HepG2 (cell line): Measurements from ENCODE around the gene TTLL11. TPM values are rescaled to one million over a fixed set of nuclear protein-coding genes. Genes with fewer than 3 reads are reported as not detected.

Source experiments
- ATAC-seq: fragments of 200-7000 bp; cut with Tn5 transposase; 3 replicates; pipeline ENCODE4 v1.9.1; 2020; ENCODE audit warnings: mild to moderate bottlenecking, moderate library complexity
- BruUV-seq: library from RNA; stranded (reverse); fragments of 400-500 nt; replicated peaks from 2 replicates; lab custom pipeline; 2021; lab: Mats Ljungman, UMichigan
- CTCF ChIA-PET: fragments of 300-600 bp; formaldehyde crosslinking; extraction: SDS; loops from one replicate; lab custom pipeline; 2021; ENCODE audit warnings: low total read pairs, inconsistent platforms, low intra/inter-chr PET ratio; lab: Yijun Ruan, JAX
- POLR2A ChIA-PET: fragments of 350-600 bp; sonication (Branson Sonifier 250); formaldehyde crosslinking; loops from one replicate; lab custom pipeline; 2020; ENCODE audit warnings: antibody characterized with exemption, inconsistent platforms; lab: Yijun Ruan, JAX
- DNase-seq: peaks from one replicate; pipeline ENCODE4 v3.0.0-alpha.2; 2015; ENCODE audit warnings: low spot score
- FAIRE-seq: peaks from 3 replicates; lab custom pipeline; 2011; peaks lifted over from hg19 to GRCh38; lab: Jason Lieb, UNC
- H2AFZ ChIP-seq: one replicate; pipeline ENCODE4 v1.6.1; 2011; ENCODE audit warnings: low read length, inconsistent platforms
- H3K27ac ChIP-seq: fragments of 300-600 bp; 3 replicates; pipeline ENCODE4 v1.8.0; 2011; ENCODE audit warnings: mixed run types, mild to moderate bottlenecking, mixed read lengths, low read length, inconsistent platforms; ENCODE audit not compliant: insufficient read depth; ENCODE audit errors: extremely low read length
- H3K27me3 ChIP-seq, 2 experiments: fragments of 200-600 bp in 1 of 2; 2 replicates in 1 of 2; 3 replicates in 1 of 2; pipeline versions ENCODE4 v1.6.0 to v1.8.0; 2011; ENCODE audit warnings: low read length in 2 of 2, mild to moderate bottlenecking in 2 of 2, moderate library complexity in 2 of 2, inconsistent platforms in 1 of 2; ENCODE audit not compliant: insufficient read depth in 2 of 2, control insufficient read depth in 1 of 2
- H3K36me3 ChIP-seq, 2 experiments: fragments of 200-600 bp in 1 of 2; replicated peaks in 1 of 2; 2 replicates in 1 of 2; 3 replicates in 1 of 2; pipeline versions ENCODE4 v1.5.1 to v1.8.0; 2011; ENCODE audit warnings: low read length in 2 of 2, inconsistent platforms in 1 of 2; ENCODE audit not compliant: insufficient read depth in 2 of 2, control insufficient read depth in 1 of 2
- H3K4me1 ChIP-seq: 2 replicates; pipeline ENCODE4 v1.5.1; 2012; ENCODE audit warnings: low read length, inconsistent platforms; ENCODE audit not compliant: insufficient read depth
- H3K4me2 ChIP-seq: 2 replicates; pipeline ENCODE4 v1.6.0; 2011; ENCODE audit warnings: low read depth, low read length, inconsistent platforms
- H3K4me3 ChIP-seq, 3 experiments: fragments of 200-600 bp in 1 of 3; sonication (generic), shearing (Covaris generic) in 1 of 3; replicated peaks in 1 of 3; 2 replicates each; pipeline ENCODE4 v1.5.1; 2011 to 2016; ENCODE audit warnings: low read length in 3 of 3, inconsistent platforms in 2 of 3, low read depth in 2 of 3, mild to moderate bottlenecking in 2 of 3, control low read depth in 1 of 3, mixed read lengths in 1 of 3; ENCODE audit not compliant: insufficient read depth in 1 of 3
- H3K79me2 ChIP-seq: one replicate; pipeline ENCODE4 v1.6.1; 2011; ENCODE audit warnings: low read length, inconsistent platforms; ENCODE audit not compliant: insufficient read depth
- H3K9ac ChIP-seq: 2 replicates; pipeline ENCODE4 v1.6.0; 2011; ENCODE audit warnings: mild to moderate bottlenecking, low read depth, low read length, inconsistent platforms; ENCODE audit not compliant: insufficient read depth
- H3K9me3 ChIP-seq: 2 replicates; pipeline ENCODE4 v1.5.1; 2012; ENCODE audit warnings: mild to moderate bottlenecking, low read length
- H4K20me1 ChIP-seq: 2 replicates; pipeline ENCODE4 v1.6.0; 2011; ENCODE audit warnings: inconsistent platforms, mild to moderate bottlenecking, low read length, moderate library complexity; ENCODE audit not compliant: insufficient read depth
- GFI1 ChIP-seq: sonication (generic); formaldehyde crosslinking; IDR thresholded peaks from 2 replicates; pipeline ENCODE4 v1.5.0; 2020; ENCODE audit warnings: missing genetic modification reagents, mild to moderate bottlenecking, borderline replicate concordance
- NR3C1 ChIP-seq: sonication (generic); formaldehyde crosslinking; IDR thresholded peaks from 2 replicates; pipeline ENCODE4 v1.4.0; 2020; ENCODE audit warnings: missing genetic modification reagents
- RBFOX2 ChIP-seq: fragments of 200-400 bp; formaldehyde crosslinking; IDR thresholded peaks from 2 replicates; pipeline ENCODE4 v1.6.1; 2017; ENCODE audit warnings: low read depth, mild to moderate bottlenecking, low read length
- ZBTB10 ChIP-seq: sonication (generic); formaldehyde crosslinking; IDR thresholded peaks from 2 replicates; pipeline ENCODE4 v1.4.0; 2020; ENCODE audit warnings: missing genetic modification reagents, borderline replicate concordance
- ZNF326 ChIP-seq: sonication (generic); formaldehyde crosslinking; IDR thresholded peaks from 2 replicates; pipeline ENCODE4 v1.4.0; 2020; ENCODE audit warnings: missing genetic modification reagents, borderline replicate concordance
- ZNF547 ChIP-seq: sonication (generic); formaldehyde crosslinking; IDR thresholded peaks from 2 replicates; pipeline ENCODE4 v1.5.1; 2020; ENCODE audit warnings: mild to moderate bottlenecking, missing genetic modification reagents
- ZNF607 ChIP-seq: sonication (generic); formaldehyde crosslinking; IDR thresholded peaks from 2 replicates; pipeline ENCODE4 v1.5.1; 2020; ENCODE audit warnings: missing genetic modification reagents, mild to moderate bottlenecking, borderline replicate concordance
- ZNF75D ChIP-seq: sonication (generic); formaldehyde crosslinking; IDR thresholded peaks from 2 replicates; pipeline ENCODE4 v1.8.1; 2023; ENCODE audit warnings: missing genetic modification reagents, mild to moderate bottlenecking, borderline replicate concordance
- ZSCAN31 ChIP-seq: sonication (generic); formaldehyde crosslinking; IDR thresholded peaks from 2 replicates; pipeline ENCODE4 v1.5.0; 2020; ENCODE audit warnings: low read depth, mild to moderate bottlenecking, missing genetic modification reagents
- WGBS: methylation state at CpG from one replicate; pipeline ENCODE4 v1.1.6; 2017; ENCODE audit warnings: low lambda C conversion rate; 5-methylcytosine and 5-hydroxymethylcytosine counted together
- in situ Hi-C: cut with HindIII; loops from 2 replicates; pipeline ENCODE4 v1.10.0; 2017; ENCODE audit warnings: low pct_unique_long_range_greater_than_20kb; ENCODE audit not compliant: extremely low pct_ligation_motif_present
- intact Hi-C: fragments of 100-400 bp; cut with micrococcal nuclease; formaldehyde crosslinking; loops from one replicate; pipeline ENCODE4 v1.10.0; 2022; ENCODE audit not compliant: unreplicated experiment
- polyA plus RNA-seq, 8 experiments: library from polyadenylated mRNA; depleted of rRNA in 3 of 8; stranded (reverse) in 7 of 8; unstranded in 1 of 8; fragments of >200 nt; fragmentation: Illumina TruSeq in 4 of 8; extraction: Trizol in 4 of 8; gene quantifications; 2 replicates each; pipeline versions ENCODE4 v1.2.1 to v1.2.3, GENCODE V29; 2011 to 2016; ENCODE audit warnings: low read depth in 4 of 8, missing spikeins in 1 of 8, mixed read lengths in 1 of 8; ENCODE audit not compliant: insufficient read depth in 1 of 8
- total RNA-seq, 5 experiments: library from RNA; depleted of rRNA; stranded (reverse); fragments of >200 nt; fragmentation: Illumina TruSeq; extraction: Trizol; gene quantifications; 2 replicates each; pipeline ENCODE4 v1.2.3, GENCODE V29; 2016; ENCODE audit warnings: low read depth in 1 of 5
- TF ChIP-seq, protein P1 (sequence below): sonication (generic); formaldehyde crosslinking; IDR thresholded peaks from 2 replicates; pipeline ENCODE4 v1.4.0; 2020; ENCODE audit warnings: missing genetic modification reagents
- TF ChIP-seq, protein P2 (sequence below): IDR thresholded peaks from 2 replicates; pipeline ENCODE4 v1.4.0; 2020; ENCODE audit warnings: mild to moderate bottlenecking, missing genetic modification reagents

The TTLL11 gene
- total and polyA plus RNA-seq, 2 of the 13 experiments (the other 11 are each of a cell fraction or from before 2014, with no cell fraction given) = 4.5 to 5.2 TPM

DNA sequence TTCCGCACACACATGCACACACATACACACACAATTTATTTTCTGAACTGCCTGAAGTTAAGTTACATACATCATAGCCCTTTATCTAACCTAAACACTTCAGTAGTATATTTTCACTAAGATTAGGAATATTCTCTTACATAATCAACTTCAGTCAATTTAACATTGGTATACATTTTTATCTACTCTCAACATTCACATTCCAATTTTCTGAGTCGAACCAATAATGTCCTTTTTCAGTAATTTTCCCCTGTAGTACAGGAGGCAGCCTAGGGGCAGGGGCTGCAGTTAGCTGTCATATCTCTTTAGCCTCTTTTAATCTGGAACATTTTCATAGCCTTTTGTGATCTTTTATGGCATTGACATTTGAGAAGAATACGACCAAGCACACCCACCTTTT is 291.5 kb downstream of the TTLL11 start:
- H2AFZ ChIP-seq = no peak overlapping the region
- no peak overlapping the region for H3K27ac ChIP-seq
- H3K4me1 ChIP-seq = no peaks in the 10 kb centered on the region
- no peak overlapping the region for H3K4me3 ChIP-seq
- ChIA-PET CTCF (no interaction called here), POLR2A (no interaction called here)
- H4K20me1 ChIP-seq = no peaks in the 10 kb centered on the region
- intact Hi-C loops = no loop called here
- WGBS = 3% methylated on average over 3 of the region's 3 CpGs
- in situ Hi-C loops = no loop called here
- BruUV-seq = no TSS peak
- peaks cover 9% of the 10 kb centered on the region for H3K9me3 ChIP-seq
- TF ChIP-seq GFI1 (CRISPR knock-in tag) (no peak), ZBTB10 (CRISPR knock-in tag) (no peak), NR3C1 (CRISPR knock-in tag) (no peak), RBFOX2 (no peak), ZNF607 (CRISPR knock-in tag) (no peak), ZNF75D (CRISPR knock-in tag) (no peak)
- no peaks in the 10 kb centered on the region for H3K36me3 ChIP-seq
- no peak for DNase-seq
- FAIRE-seq = no peak
- no peak overlapping the region for H3K9ac ChIP-seq
- no peak overlapping the region for H3K4me2 ChIP-seq
- H3K79me2 ChIP-seq = no peaks in the 10 kb centered on the region
- H3K27me3 ChIP-seq = peaks cover 0 to 16% of the 10 kb centered on the region in 2 experiments; a peak in 1 of 5 replicates
- no peak for ATAC-seq

DNA sequence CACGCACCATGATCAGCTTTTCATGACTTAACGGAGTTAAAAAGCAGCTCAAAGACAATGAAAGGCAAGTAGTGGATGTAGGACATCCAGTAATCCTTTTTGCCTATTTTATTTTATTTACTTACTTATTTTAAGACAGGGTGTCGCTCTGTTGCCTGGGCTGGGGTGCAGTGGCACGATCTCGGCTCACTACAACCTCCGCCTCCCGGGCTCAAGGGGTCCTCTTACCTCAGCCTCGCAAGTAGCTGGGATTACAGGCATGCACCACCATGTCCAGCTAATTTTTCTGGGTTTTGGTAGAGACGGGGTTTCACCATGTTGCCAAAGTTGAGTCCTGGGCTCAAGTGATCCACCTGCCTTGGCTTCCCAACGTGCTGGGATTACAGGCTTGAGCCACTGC is 292.7 kb downstream of the TTLL11 start:
- Histone ChIP-seq H4K20me1 (no peaks in the 10 kb centered on the region), H3K36me3 (no peaks in the 10 kb centered on the region), H3K9ac (no peak overlapping the region), H3K27me3 (peaks cover 0 to 16% of the 10 kb centered on the region in 2 experiments; a peak in 1 of 5 replicates), H3K9me3 (peaks cover 9% of the 10 kb centered on the region), H3K79me2 (no peaks in the 10 kb centered on the region), H3K27ac (no peak overlapping the region), H2AFZ (no peak overlapping the region), H3K4me1 (no peaks in the 10 kb centered on the region), H3K4me3 (no peak overlapping the region), H3K4me2 (no peak overlapping the region)
- ATAC-seq (no peak), FAIRE-seq (no peak), DNase-seq (no peak)
- WGBS = 45% methylated on average over 10 of the region's 10 CpGs
- ChIA-PET CTCF (no interaction called here), POLR2A (no interaction called here)
- in situ Hi-C loops = no loop called here
- intact Hi-C loops = no loop called here
- BruUV-seq = no TSS peak
- TF ChIP-seq ZSCAN31 (CRISPR knock-in tag) = no peak
- TF ChIP-seq, protein P1, sequence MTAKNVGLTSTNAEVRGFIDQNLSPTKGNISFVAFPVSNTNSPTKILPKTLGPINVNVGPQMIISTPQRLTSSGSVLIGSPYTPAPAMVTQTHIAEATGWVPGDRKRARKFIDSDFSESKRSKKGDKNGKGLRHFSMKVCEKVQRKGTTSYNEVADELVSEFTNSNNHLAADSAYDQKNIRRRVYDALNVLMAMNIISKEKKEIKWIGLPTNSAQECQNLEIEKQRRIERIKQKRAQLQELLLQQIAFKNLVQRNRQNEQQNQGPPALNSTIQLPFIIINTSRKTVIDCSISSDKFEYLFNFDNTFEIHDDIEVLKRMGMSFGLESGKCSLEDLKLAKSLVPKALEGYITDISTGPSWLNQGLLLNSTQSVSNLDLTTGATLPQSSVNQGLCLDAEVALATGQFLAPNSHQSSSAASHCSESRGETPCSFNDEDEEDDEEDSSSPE (CRISPR knock-in tag) = no peak
- TF ChIP-seq, protein P2, sequence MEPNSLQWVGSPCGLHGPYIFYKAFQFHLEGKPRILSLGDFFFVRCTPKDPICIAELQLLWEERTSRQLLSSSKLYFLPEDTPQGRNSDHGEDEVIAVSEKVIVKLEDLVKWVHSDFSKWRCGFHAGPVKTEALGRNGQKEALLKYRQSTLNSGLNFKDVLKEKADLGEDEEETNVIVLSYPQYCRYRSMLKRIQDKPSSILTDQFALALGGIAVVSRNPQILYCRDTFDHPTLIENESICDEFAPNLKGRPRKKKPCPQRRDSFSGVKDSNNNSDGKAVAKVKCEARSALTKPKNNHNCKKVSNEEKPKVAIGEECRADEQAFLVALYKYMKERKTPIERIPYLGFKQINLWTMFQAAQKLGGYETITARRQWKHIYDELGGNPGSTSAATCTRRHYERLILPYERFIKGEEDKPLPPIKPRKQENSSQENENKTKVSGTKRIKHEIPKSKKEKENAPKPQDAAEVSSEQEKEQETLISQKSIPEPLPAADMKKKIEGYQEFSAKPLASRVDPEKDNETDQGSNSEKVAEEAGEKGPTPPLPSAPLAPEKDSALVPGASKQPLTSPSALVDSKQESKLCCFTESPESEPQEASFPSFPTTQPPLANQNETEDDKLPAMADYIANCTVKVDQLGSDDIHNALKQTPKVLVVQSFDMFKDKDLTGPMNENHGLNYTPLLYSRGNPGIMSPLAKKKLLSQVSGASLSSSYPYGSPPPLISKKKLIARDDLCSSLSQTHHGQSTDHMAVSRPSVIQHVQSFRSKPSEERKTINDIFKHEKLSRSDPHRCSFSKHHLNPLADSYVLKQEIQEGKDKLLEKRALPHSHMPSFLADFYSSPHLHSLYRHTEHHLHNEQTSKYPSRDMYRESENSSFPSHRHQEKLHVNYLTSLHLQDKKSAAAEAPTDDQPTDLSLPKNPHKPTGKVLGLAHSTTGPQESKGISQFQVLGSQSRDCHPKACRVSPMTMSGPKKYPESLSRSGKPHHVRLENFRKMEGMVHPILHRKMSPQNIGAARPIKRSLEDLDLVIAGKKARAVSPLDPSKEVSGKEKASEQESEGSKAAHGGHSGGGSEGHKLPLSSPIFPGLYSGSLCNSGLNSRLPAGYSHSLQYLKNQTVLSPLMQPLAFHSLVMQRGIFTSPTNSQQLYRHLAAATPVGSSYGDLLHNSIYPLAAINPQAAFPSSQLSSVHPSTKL (CRISPR knock-in tag) = no peak
- TF ChIP-seq ZNF547 (CRISPR knock-in tag) = no peak
- no peak for TF ChIP-seq ZNF326 (CRISPR knock-in tag)
